MCF 10A (cell line): Measurements from ENCODE around the gene LYZL4. TPM values are rescaled to one million over a fixed set of nuclear protein-coding genes. Genes with fewer than 3 reads are reported as not detected.

Experiments
- BruUV-seq: library from RNA; stranded (reverse); fragments of 400-500 nt; replicated peaks from 2 replicates; lab custom pipeline; 2021; lab: Mats Ljungman, UMichigan
- CTCF ChIA-PET: fragments of 300-600 bp; sonication (Branson Sonifier 250); formaldehyde crosslinking; extraction: SDS; loops from one replicate; lab custom pipeline; 2021; ENCODE audit warnings: antibody characterized with exemption, inconsistent platforms; lab: Yijun Ruan, JAX
- POLR2A ChIA-PET: fragments of 300-600, 350-650 bp; sonication (Branson Sonifier 250); formaldehyde crosslinking; extraction: SDS; loops from one replicate; lab custom pipeline; 2020; ENCODE audit warnings: antibody characterized with exemption, inconsistent platforms; lab: Yijun Ruan, JAX
- DNase-seq: peaks from one replicate; pipeline ENCODE4 v3.0.0-alpha.2; 2018; ENCODE audit not compliant: unreplicated experiment
- H3K27ac Mint-ChIP-seq: one replicate; pipeline ENCODE4 v1.8.0; 2022; ENCODE audit warnings: mild to moderate bottlenecking, low read depth, mixed read lengths; ENCODE audit not compliant: unreplicated experiment
- H3K27me3 Mint-ChIP-seq: one replicate; pipeline ENCODE4 v1.8.0; 2022; ENCODE audit warnings: mixed read lengths; ENCODE audit not compliant: insufficient read depth, unreplicated experiment
- H3K36me3 Mint-ChIP-seq: one replicate; pipeline ENCODE4 v1.8.0; 2022; ENCODE audit warnings: mild to moderate bottlenecking, moderate library complexity, mixed read lengths; ENCODE audit not compliant: insufficient read depth, unreplicated experiment
- H3K4me1 Mint-ChIP-seq: one replicate; pipeline ENCODE4 v1.8.0; 2022; ENCODE audit warnings: mixed read lengths; ENCODE audit not compliant: insufficient read depth, unreplicated experiment
- H3K4me3 Mint-ChIP-seq: one replicate; pipeline ENCODE4 v1.8.0; 2022; ENCODE audit warnings: mild to moderate bottlenecking, moderate library complexity, mixed read lengths; ENCODE audit not compliant: unreplicated experiment
- H3K9me3 Mint-ChIP-seq: one replicate; pipeline ENCODE4 v1.8.0; 2022; ENCODE audit warnings: mixed read lengths; ENCODE audit not compliant: unreplicated experiment
- intact Hi-C: fragments of 100-400 bp; cut with micrococcal nuclease; formaldehyde crosslinking; loops from 2 replicates; pipeline ENCODE4 v1.14.1; 2022
- total RNA-seq: library from RNA; stranded (reverse); gene quantifications from 2 replicates; pipeline ENCODE4 v1.2.3, GENCODE V29; 2022
- TF ChIP-seq, protein P1 (sequence below): fragments of 200-600 bp; IDR thresholded peaks from one replicate; pipeline ENCODE4 v1.8.0; 2022; ENCODE audit warnings: antibody characterized with exemption, mild to moderate bottlenecking; ENCODE audit not compliant: unreplicated experiment

Gene LYZL4
- total RNA-seq, 1 experiment from 2014 or later = not detected

DNA sequence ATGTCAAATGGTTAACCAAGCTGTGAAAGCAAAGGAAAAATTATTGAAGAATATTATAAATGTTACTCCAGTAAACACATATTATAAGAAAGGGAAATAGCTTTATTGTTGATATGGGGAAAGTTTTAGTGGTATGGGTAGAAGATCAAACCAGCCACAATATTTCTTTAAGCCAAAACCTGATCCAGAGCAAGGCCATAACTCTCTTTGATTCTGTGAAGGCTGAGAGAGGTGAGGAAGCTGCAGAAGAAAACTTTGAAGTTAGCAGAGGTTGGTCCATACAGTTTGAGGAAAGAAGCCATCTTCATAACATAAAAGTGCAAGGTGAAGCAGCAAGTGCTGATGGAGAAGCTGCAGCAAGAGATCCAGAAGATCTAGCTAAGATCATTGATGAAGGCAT is 54.8 kb downstream of the LYZL4 start:
- Mint-ChIP-seq H3K36me3 (no peaks in the 10 kb centered on the region), H3K9me3 (no peaks in the 10 kb centered on the region), H3K27me3 (no peaks in the 10 kb centered on the region), H3K27ac (no peak overlapping the region), H3K4me1 (peaks cover 9% of the 10 kb centered on the region), H3K4me3 (no peak overlapping the region)
- TF ChIP-seq, protein P1, sequence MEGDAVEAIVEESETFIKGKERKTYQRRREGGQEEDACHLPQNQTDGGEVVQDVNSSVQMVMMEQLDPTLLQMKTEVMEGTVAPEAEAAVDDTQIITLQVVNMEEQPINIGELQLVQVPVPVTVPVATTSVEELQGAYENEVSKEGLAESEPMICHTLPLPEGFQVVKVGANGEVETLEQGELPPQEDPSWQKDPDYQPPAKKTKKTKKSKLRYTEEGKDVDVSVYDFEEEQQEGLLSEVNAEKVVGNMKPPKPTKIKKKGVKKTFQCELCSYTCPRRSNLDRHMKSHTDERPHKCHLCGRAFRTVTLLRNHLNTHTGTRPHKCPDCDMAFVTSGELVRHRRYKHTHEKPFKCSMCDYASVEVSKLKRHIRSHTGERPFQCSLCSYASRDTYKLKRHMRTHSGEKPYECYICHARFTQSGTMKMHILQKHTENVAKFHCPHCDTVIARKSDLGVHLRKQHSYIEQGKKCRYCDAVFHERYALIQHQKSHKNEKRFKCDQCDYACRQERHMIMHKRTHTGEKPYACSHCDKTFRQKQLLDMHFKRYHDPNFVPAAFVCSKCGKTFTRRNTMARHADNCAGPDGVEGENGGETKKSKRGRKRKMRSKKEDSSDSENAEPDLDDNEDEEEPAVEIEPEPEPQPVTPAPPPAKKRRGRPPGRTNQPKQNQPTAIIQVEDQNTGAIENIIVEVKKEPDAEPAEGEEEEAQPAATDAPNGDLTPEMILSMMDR = no peak
- no TSS peak for BruUV-seq
- ChIA-PET CTCF (interaction anchor here (0.9 kb wide), 1 partner anchor 108 kb away, joined by 4 read pairs; no protein-coding TSS in a partner anchor), POLR2A (interaction anchor here (0.8 kb wide), 1 partner anchor 19 kb away, joined by 4 read pairs; no protein-coding TSS in a partner anchor)
- DNase-seq = no peak
- intact Hi-C loops = no loop called here

DNA sequence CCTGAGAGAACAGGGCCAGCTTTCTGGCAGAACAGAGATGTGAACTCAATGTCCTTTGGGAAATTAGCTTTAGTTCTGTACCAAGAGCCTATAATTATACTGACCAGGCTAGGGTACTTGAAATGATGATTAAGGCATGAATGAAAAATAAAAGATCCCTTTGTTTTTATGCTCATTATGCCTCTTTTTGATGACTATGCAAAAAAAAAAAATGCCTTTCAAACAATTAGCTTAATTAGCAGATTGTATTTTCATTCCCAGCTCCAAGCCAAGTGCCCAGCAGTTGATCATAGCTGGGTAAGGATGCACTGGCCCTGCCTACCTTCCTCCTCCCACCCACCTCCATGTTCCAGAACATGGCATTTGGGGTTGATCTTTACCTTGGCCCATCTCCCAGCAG is 56.8 kb downstream of the LYZL4 start:
- intact Hi-C loops = no loop called here
- POLR2A ChIA-PET = interaction anchor here (0.7 kb wide), 2 partner anchors 37 to 42 kb away, joined by 3 read pairs; no protein-coding TSS in a partner anchor
- TF ChIP-seq, protein P1 = no peak
- Mint-ChIP-seq H3K4me3 (no peak overlapping the region), H3K4me1 (peaks cover 9% of the 10 kb centered on the region), H3K9me3 (no peaks in the 10 kb centered on the region), H3K36me3 (no peaks in the 10 kb centered on the region), H3K27me3 (no peaks in the 10 kb centered on the region), H3K27ac (no peak overlapping the region)
- BruUV-seq = no TSS peak
- CTCF ChIA-PET = no interaction called here
- no peak for DNase-seq

DNA sequence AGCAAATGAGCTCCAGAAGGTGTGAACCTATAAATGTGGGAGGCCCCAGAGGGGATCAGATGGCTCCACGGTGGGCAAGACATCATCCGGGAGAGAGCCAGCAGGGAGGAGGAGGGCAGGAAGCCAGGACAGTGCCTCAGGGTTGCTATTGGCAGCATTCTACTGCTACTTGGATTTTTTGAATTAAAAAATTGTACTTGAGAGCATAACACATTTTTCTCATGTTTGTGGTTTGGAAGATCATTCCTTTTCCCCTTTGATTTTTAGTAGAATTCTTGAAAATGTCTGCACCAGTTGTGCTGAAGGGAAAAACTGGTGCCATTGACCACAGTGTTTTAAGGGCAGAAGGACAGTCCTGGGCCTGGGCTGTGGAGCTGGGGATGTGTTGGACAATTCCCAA is 59.2 kb downstream of the LYZL4 start:
- BruUV-seq = no TSS peak
- CTCF ChIA-PET = interaction anchor here (0.6 kb wide), 1 partner anchor 45 kb away, joined by 3 read pairs; no protein-coding TSS in a partner anchor
- H3K4me1 Mint-ChIP-seq = peaks cover 9% of the 10 kb centered on the region
- H3K27ac Mint-ChIP-seq = no peak overlapping the region
- TF ChIP-seq, protein P1 = no peak
- H3K9me3 Mint-ChIP-seq = no peaks in the 10 kb centered on the region
- POLR2A ChIA-PET = no interaction called here
- H3K36me3 Mint-ChIP-seq = no peaks in the 10 kb centered on the region
- intact Hi-C loops = no loop called here
- no peak overlapping the region for H3K4me3 Mint-ChIP-seq
- H3K27me3 Mint-ChIP-seq = no peaks in the 10 kb centered on the region
- DNase-seq = no peak

DNA sequence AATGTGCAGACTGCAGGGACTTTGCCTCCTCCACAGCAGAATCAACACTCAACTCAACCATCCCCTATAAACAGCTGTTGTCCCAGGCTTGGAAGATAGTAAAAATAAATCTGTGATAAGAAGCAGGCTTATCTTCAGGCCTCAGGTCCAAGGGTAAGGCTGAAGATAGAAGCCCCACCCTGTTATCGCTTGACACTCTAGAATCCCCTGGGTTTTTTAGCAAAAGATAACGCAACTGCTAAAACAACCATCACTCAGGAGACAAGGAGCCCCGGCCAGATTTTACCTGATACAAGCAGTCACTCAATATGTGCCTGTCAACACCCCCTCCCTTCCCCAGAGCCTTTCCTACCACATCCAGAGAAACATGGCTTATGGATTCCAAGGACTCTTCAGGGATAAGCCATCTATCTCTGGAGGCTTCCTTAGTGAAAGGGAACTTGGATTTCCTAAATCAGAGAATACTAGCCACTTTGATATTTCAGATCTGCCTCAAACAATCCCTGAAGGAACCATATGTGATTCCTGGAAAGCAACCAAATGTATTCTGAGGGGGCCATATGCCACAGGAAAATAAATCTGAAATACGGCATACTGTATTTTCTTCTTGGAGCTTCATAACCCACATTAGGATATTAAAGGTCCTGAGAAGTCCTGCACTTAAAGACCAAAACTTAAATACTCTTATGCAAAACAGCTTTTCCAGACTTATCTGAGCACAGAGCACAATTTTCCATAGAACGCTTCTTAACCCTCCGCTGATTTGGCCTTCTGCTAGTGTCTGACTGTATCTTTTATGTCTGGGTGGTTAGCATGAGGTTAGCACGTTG is 60.4 kb downstream of the LYZL4 start:
- no peaks in the 10 kb centered on the region for H3K36me3 Mint-ChIP-seq
- no peaks in the 10 kb centered on the region for H3K27me3 Mint-ChIP-seq
- H3K27ac Mint-ChIP-seq = no peak overlapping the region
- no peak overlapping the region for H3K4me3 Mint-ChIP-seq
- ChIA-PET CTCF (interaction anchor here (1.2 kb wide), 1 partner anchor 14 kb away, joined by 4 read pairs; no protein-coding TSS in a partner anchor), POLR2A (no interaction called here)
- no peaks in the 10 kb centered on the region for H3K9me3 Mint-ChIP-seq
- BruUV-seq = no TSS peak
- no peak for DNase-seq
- TF ChIP-seq, protein P1 = no peak
- peaks cover 9% of the 10 kb centered on the region for H3K4me1 Mint-ChIP-seq
- intact Hi-C loops = no loop called here
